Lower leg skin (tissue), 3 donors: ENCODE data around the gene ENDOG.

Experiments used
- CTCF ChIP-seq, 3 donors: fragments of 450-650 bp; IDR thresholded peaks; one replicate each; pipeline ENCODE4 v1.5.1; 2016; ENCODE audit warnings: antibody characterized with exemption in 3 of 3, mild to moderate bottlenecking in 3 of 3, moderate library complexity in 2 of 3
- POLR2A ChIP-seq, 2 donors: fragments of 450-650 bp; IDR thresholded peaks; one replicate each; pipeline ENCODE4 v1.6.1; 2016 to 2017; ENCODE audit warnings: antibody characterized with exemption in 2 of 2, mild to moderate bottlenecking in 1 of 2, moderate library complexity in 1 of 2

DNA sequence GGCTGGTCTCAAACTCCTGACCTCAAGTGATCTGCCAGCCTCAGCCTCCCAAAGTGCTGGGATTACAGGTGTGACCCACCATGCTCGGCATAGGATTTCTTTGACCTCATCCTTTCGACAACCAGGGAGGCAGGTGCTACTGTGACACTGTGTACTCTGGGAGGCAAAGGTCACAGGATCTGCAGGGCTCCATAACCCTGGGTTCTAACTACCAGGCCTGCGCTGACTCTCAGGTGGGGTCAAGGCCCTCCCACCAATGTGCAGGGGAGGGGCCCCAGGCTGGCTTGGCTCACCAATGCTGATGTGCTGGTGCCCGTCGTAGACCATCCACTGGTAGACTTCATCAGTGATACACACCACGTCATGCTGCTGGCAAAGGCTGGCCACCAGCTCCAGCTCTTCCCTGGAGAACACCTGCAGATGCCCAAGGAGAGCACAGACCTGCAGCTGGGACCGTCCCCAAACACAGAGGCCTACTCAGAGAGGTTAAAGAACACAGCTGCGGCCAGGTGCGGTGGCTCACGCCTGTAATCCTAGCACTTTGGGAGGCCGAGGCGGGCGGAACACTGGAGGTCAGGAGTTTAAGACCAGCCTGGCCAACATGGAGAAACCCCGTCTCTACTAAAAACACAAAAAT lies 18.3 kb downstream of the ENDOG start:
- TF ChIP-seq CTCF (IDR thresholded peaks at IDR 0.05) (no peak), POLR2A (IDR thresholded peaks at IDR 0.05) (no peak)
